HT1080 (cell line): Measurements from ENCODE around the gene IFNGR2. TPM values are rescaled to one million over a fixed set of nuclear protein-coding genes. Genes with fewer than 3 reads are reported as not detected.

Experiments used
- DNase-seq: peaks from one replicate; pipeline ENCODE4 v3.0.0-alpha.2; 2015; ENCODE audit warnings: low read depth
- total RNA-seq: library from RNA; depleted of rRNA; stranded (reverse); fragments of >200 nt; shearing (Covaris generic); gene quantifications from 2 replicates; pipeline ENCODE4 v1.2.3, GENCODE V29; 2014; rRNA removed

The IFNGR2 gene
- total RNA-seq, 1 experiment from 2014 or later: 47.2 TPM

GRCh38 chr21:33480481-33481103 lies 77.4 kb downstream of the IFNGR2 start:
- DNase-seq: no peak

- DNase-seq: no peak
These were observed 78.2 kb downstream of the IFNGR2 start for GRCh38 chr21:33481314-33481943.

Other genes with a start within 250 kb of the IFNGR2 start
- 2.0 and 3.1 TPM in 2 replicates for gene IFNAR2, start 173.5 kb upstream of the IFNGR2 start, total RNA-seq
- 21.4 and 30.4 TPM in 2 replicates for gene IL10RB, start 137.0 kb upstream of the IFNGR2 start, total RNA-seq
- gene IFNAR1, start 78.4 kb upstream of the IFNGR2 start, total RNA-seq: 9.6 and 11.1 TPM in 2 replicates
- gene TMEM50B, start 76.6 kb downstream of the IFNGR2 start, total RNA-seq: 12.0 and 14.5 TPM in 2 replicates
- gene DNAJC28, start 88.3 kb downstream of the IFNGR2 start, total RNA-seq: 0.68 TPM in 1 of 2 replicates, not detected in the other
- 143 and 162 TPM in 2 replicates for gene GART, start 138.7 kb downstream of the IFNGR2 start, total RNA-seq
- 107 and 164 TPM in 2 replicates for gene SON, start 139.6 kb downstream of the IFNGR2 start, total RNA-seq
- 26.8 and 32.9 TPM in 2 replicates for gene DONSON, start 185.3 kb downstream of the IFNGR2 start, total RNA-seq
- 8.1 and 23.2 TPM in 2 replicates for gene CRYZL1, start 238.3 kb downstream of the IFNGR2 start, total RNA-seq
- gene ITSN1, start 239.1 kb downstream of the IFNGR2 start, total RNA-seq: 25.9 and 29.2 TPM in 2 replicates